ENCODE measurements around the gene AQP12B. TPM values are rescaled to one million over a fixed set of nuclear protein-coding genes. Genes with fewer than 3 reads are reported as not detected.

AQP12B gene
- total and polyA plus RNA-seq, 10 of the 15 experiments (the other 5 are each of a cell fraction or from before 2014, with no cell fraction given), result not detected

DNA sequence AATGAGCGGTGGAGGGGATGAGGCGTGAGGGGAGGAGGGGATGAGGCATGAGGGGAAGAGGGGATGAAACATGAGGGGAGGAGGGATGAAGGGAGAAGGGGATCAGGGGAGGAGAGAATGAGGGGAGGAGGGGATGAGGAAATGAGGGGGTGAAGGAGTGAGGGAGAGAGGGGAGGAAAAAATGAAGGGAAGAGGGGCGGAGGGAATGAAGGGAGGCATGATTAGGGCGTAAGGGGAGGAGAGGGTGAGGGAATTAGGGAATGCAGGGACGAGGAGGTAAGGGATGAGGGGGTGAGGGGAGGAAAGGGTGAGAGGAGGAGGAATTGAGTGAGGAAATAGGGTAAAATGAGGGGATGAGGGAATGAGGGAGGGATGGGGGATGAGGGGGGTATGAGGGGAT lies 49.5 kb upstream of the AQP12B start (continued):
- TF ChIP-seq ZBTB40 (IDR thresholded peaks at IDR 0.05; ENCODE audit: borderline replicate concordance) (no peak), ETV6 (conservative IDR thresholded peaks at IDR 0.05 in 1 of 2, IDR thresholded peaks at IDR 0.05 in 1 of 2; ENCODE audit: borderline replicate concordance in 1 of 2, low read depth in 1 of 2) (no peak)

DNA sequence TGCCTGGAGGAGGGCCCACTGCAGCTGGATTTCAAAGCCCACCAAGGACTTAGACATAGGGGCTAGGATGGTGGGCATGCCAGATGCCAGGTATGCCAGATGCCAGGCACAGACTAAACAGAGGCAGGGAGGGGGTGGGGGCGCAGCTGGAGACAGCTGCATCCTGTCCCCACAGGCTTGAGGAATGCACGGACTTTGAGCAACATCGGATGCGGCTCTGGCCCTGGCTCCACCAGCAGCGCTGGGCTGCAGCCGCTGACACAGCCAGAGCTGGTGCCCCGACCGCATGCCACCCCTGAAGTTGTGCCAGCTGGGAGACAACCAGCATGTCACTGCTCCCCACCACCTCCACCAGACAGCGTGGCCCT lies 48.5 kb upstream of the AQP12B start:
- H3K27me3 ChIP-seq (replicated peaks in 1 of 2; ENCODE audit: control insufficient read depth in 2 of 2, insufficient read depth in 2 of 2, low read length in 1 of 2), result peaks cover 0 to 1% of the 10 kb centered on the region in 2 experiments; a peak in 2 of 4 replicates
- no TSS peak for BruUV-seq (replicated peaks)
- H3K27ac ChIP-seq (ENCODE audit: control insufficient read depth, insufficient read depth), result no peak overlapping the region
- no peaks in the 10 kb centered on the region for H4K20me1 ChIP-seq (ENCODE audit: control insufficient read depth, insufficient read depth)
- POLR2A ChIA-PET, result interaction anchor here (0.6 kb wide), 1 partner anchor 849 kb away, joined by 5 read pairs; no protein-coding TSS in a partner anchor
- RAD21 ChIA-PET (ENCODE audit: unreplicated experiment), result no interaction called here
- WGBS (ENCODE audit: insufficient coverage, insufficient replicate concordance, low lambda C conversion rate, missing lambda C conversion rate), result 57% methylated on average over 8 of the region's 9 CpGs
- H3K9me3 ChIP-seq (replicated peaks; ENCODE audit: control insufficient read depth, insufficient read depth, low read length), result no peaks in the 10 kb centered on the region
- no peak overlapping the region for H3K4me3 ChIP-seq
- no peak overlapping the region for H3K4me2 ChIP-seq (ENCODE audit: control insufficient read depth, insufficient read depth)
- CTCF ChIA-PET, result no interaction called here
- no peak overlapping the region for H2AFZ ChIP-seq (ENCODE audit: control insufficient read depth, low read depth, low read length)
- H3K4me1 ChIP-seq (ENCODE audit: control insufficient read depth, insufficient read depth, low read length), result no peaks in the 10 kb centered on the region
- intact Hi-C loops (cut with micrococcal nuclease; ENCODE audit: unreplicated experiment) (loop anchor here (10.0 kb wide), 1 partner anchor 216 kb away; no protein-coding TSS in a partner anchor), in situ Hi-C loops (cut with MboI) (no loop called here)
- H3K79me2 ChIP-seq (ENCODE audit: control insufficient read depth, insufficient read depth, low read length), result no peaks in the 10 kb centered on the region
- FAIRE-seq, result no peak
- no peak for DNase-seq (ENCODE audit: low read depth, low spot score)
- ATAC-seq, result no peak
- H3K9ac ChIP-seq (ENCODE audit: control insufficient read depth, insufficient read depth, low read length), result no peak overlapping the region
- SMC1A ChIA-PET (ENCODE audit: uncharacterized antibody, unreplicated experiment), result no interaction called here
- H3K36me3 ChIP-seq (ENCODE audit: control insufficient read depth in 2 of 2, insufficient read depth in 2 of 2, low read length in 1 of 2), result no peaks in the 10 kb centered on the region
- TF ChIP-seq SUPT20H (IDR thresholded peaks at IDR 0.05; ENCODE audit: borderline replicate concordance, control insufficient read depth, low read depth, low read length) (no peak), CHD4 (IDR thresholded peaks at IDR 0.05) (no peak), TCF12 (IDR thresholded peaks at IDR 0.05; ENCODE audit: low read depth, low read length) (no peak), NR2F1 (conservative IDR thresholded peaks at IDR 0.05) (no peak), RUNX3 (IDR thresholded peaks at IDR 0.05; ENCODE audit: low read length) (no peak), CBX3 (IDR thresholded peaks at IDR 0.05; ENCODE audit: borderline replicate concordance, low read depth) (no peak), ZNF622 (IDR thresholded peaks at IDR 0.05) (no peak), IRF5 (IDR thresholded peaks at IDR 0.05; ENCODE audit: borderline replicate concordance) (no peak), ESRRA (IDR thresholded peaks at IDR 0.05; ENCODE audit: low read length) (no peak), PML (IDR thresholded peaks at IDR 0.05; ENCODE audit: low read length) (no peak), CTCF (IDR thresholded peaks at IDR 0.05 in 2 of 3, conservative IDR thresholded peaks at IDR 0.05 in 1 of 3; ENCODE audit: control insufficient read depth in 2 of 3, extremely low read depth in 1 of 3, insufficient read depth in 1 of 3, low read depth in 3 of 3, low read length in 3 of 3) (no peak)
- TF ChIP-seq, protein P1, sequence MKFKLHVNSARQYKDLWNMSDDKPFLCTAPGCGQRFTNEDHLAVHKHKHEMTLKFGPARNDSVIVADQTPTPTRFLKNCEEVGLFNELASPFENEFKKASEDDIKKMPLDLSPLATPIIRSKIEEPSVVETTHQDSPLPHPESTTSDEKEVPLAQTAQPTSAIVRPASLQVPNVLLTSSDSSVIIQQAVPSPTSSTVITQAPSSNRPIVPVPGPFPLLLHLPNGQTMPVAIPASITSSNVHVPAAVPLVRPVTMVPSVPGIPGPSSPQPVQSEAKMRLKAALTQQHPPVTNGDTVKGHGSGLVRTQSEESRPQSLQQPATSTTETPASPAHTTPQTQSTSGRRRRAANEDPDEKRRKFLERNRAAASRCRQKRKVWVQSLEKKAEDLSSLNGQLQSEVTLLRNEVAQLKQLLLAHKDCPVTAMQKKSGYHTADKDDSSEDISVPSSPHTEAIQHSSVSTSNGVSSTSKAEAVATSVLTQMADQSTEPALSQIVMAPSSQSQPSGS (IDR thresholded peaks at IDR 0.05; ENCODE audit: low read length), result no peak
